Measurements from ENCODE around the gene LRRK2.

GRCh38 chr12:40336573-40337199 is 111.9 kb downstream of the LRRK2 start:
- TF ChIP-seq POLR2A (IDR thresholded peaks at IDR 0.05; ENCODE audit: low read depth, low read length) (no peak), TAF1 (IDR thresholded peaks at IDR 0.05; ENCODE audit: borderline replicate concordance, low read depth, low read length) (no peak), POLR2AphosphoS5 (IDR thresholded peaks at IDR 0.05; ENCODE audit: low read depth, low read length) (no peak)
